Activated T-cell treated with anti-CD3 and anti-CD28 coated beads, Interleukin-2, amount 50 U/mL, for 72 hours (primary cell): Measurements from ENCODE around the gene NGB. TPM values are rescaled to one million over a fixed set of nuclear protein-coding genes. Genes with fewer than 3 reads are reported as not detected.
"Not testable (repeated sequence)": the region's sequence is repeated elsewhere in the genome, so short reads cannot be mapped to it uniquely, and the experiment has no call there.

Source experiments
- ATAC-seq, 2 donors: fragments of 150-1000 bp; cut with Tn5 transposase; replicated peaks in 1 of 2; 2 replicates each; pipeline ENCODE4 v1.10.0; 2021; ENCODE audit warnings: moderate library complexity in 2 of 2, mild to moderate bottlenecking in 1 of 2
- DNase-seq, 2 donors: peaks; one replicate each; pipeline ENCODE4 v3.0.0; 2021 to 2022; ENCODE audit warnings: mixed read lengths in 1 of 2
- H3K27ac Mint-ChIP-seq: one replicate; pipeline ENCODE4 v1.8.0; 2022; ENCODE audit warnings: mild to moderate bottlenecking, moderate library complexity, mixed read lengths
- H3K27me3 Mint-ChIP-seq: one replicate; pipeline ENCODE4 v1.8.0; 2022; ENCODE audit warnings: low read depth, mixed read lengths
- H3K36me3 Mint-ChIP-seq, 2 donors: one replicate each; pipeline ENCODE4 v1.8.0; 2022; ENCODE audit warnings: mixed read lengths in 2 of 2, mild to moderate bottlenecking in 1 of 2; ENCODE audit not compliant: insufficient read depth in 2 of 2
- H3K4me1 Mint-ChIP-seq: one replicate; pipeline ENCODE4 v1.8.0; 2022; ENCODE audit warnings: low read depth, mixed read lengths
- H3K4me3 Mint-ChIP-seq, 2 donors: one replicate each; pipeline ENCODE4 v1.8.0; 2022; ENCODE audit warnings: mild to moderate bottlenecking in 2 of 2, mixed read lengths in 2 of 2, moderate library complexity in 2 of 2
- H3K9me3 Mint-ChIP-seq, 2 donors: one replicate each; pipeline ENCODE4 v1.8.0; 2022; ENCODE audit warnings: mixed read lengths in 2 of 2
- total RNA-seq, 2 donors: library from RNA; stranded (reverse); gene quantifications; one replicate each; pipeline ENCODE4 v1.2.3, GENCODE V29; 2022

Gene NGB
- not detected for total RNA-seq

- Mint-ChIP-seq H3K27me3 (peaks cover 49% of the 10 kb centered on the region), H3K4me3 (no peak within 1 kb of the TSS), H3K27ac (no peak within 1 kb of the TSS), H3K4me1 (no peaks in the 10 kb centered on the region), H3K36me3 (peaks cover 2 to 4% of the 10 kb centered on the region in 2 donors), H3K9me3 (peaks cover 0 to 2% of the 10 kb centered on the region in 2 donors)
- no peak for ATAC-seq
- DNase-seq, result no peak
Measured at GRCh38 chr14:77271113-77271710, at the start of gene NGB. Gene NGB, minus strand, starts transcription at chr14:77271206. Its CDS starts 269 bp downstream, at chr14:77270937.

GRCh38 chr14:77320238-77320935, 49.4 kb upstream of the NGB start, which contains the start of gene POMT2:
Gene POMT2, minus strand, starts transcription at chr14:77320883. Its CDS starts 202 bp downstream, at chr14:77320681.
- Mint-ChIP-seq H3K4me1 (peaks cover 22% of the 10 kb centered on the region), H3K36me3 (no peaks in the 10 kb centered on the region), H3K27me3 (no peaks in the 10 kb centered on the region), H3K4me3 (peak within 1 kb of the TSS; percentile 87 to 94), H3K27ac (peak within 1 kb of the TSS; percentile 95), H3K9me3 (no peaks in the 10 kb centered on the region)
- peak; percentile 93 to 96 for DNase-seq
- ATAC-seq, result peak; percentile 71 to 72

GRCh38 chr14:77319422-77319821, 48.4 kb upstream of the NGB start:
- DNase-seq (no peak), ATAC-seq (no peak)
- H3K36me3 Mint-ChIP-seq, result no peaks in the 10 kb centered on the region
- peaks cover 22% of the 10 kb centered on the region for H3K4me1 Mint-ChIP-seq
- no peak overlapping the region for H3K27ac Mint-ChIP-seq
- no peaks in the 10 kb centered on the region for H3K27me3 Mint-ChIP-seq
- H3K9me3 Mint-ChIP-seq, result no peaks in the 10 kb centered on the region
- H3K4me3 Mint-ChIP-seq, result peak overlapping the region; percentile 36 to 80

- ATAC-seq, H3K27me3 Mint-ChIP-seq, H3K27ac Mint-ChIP-seq, H3K36me3 Mint-ChIP-seq, H3K4me3 Mint-ChIP-seq, H3K9me3 Mint-ChIP-seq, DNase-seq: not testable (repeated sequence)
- peaks cover 22% of the 10 kb centered on the region for H3K4me1 Mint-ChIP-seq
Measured at GRCh38 chr14:77318756-77319155, 47.8 kb upstream of the NGB start.

GRCh38 chr14:77318006-77318553, 47.1 kb upstream of the NGB start:
- DNase-seq, result no peak
- Mint-ChIP-seq H3K4me1 (peaks cover 22% of the 10 kb centered on the region), H3K4me3 (no peak overlapping the region), H3K27ac (no peak overlapping the region), H3K36me3 (no peaks in the 10 kb centered on the region), H3K27me3 (no peaks in the 10 kb centered on the region), H3K9me3 (no peaks in the 10 kb centered on the region)
- no peak for ATAC-seq

GRCh38 chr14:77316872-77317301, 45.9 kb upstream of the NGB start:
- H3K36me3 Mint-ChIP-seq, result no peaks in the 10 kb centered on the region
- no peaks in the 10 kb centered on the region for H3K27me3 Mint-ChIP-seq
- no peak overlapping the region for H3K27ac Mint-ChIP-seq
- no peak for ATAC-seq
- peaks cover 13% of the 10 kb centered on the region for H3K4me1 Mint-ChIP-seq
- no peak overlapping the region for H3K4me3 Mint-ChIP-seq
- H3K9me3 Mint-ChIP-seq, result no peaks in the 10 kb centered on the region
- no peak for DNase-seq

GRCh38 chr14:77316195-77316505, 45.1 kb upstream of the NGB start:
- Mint-ChIP-seq H3K27me3 (no peaks in the 10 kb centered on the region), H3K27ac (no peak overlapping the region), H3K4me3 (no peak overlapping the region), H3K36me3 (no peaks in the 10 kb centered on the region), H3K4me1 (peaks cover 9% of the 10 kb centered on the region), H3K9me3 (no peaks in the 10 kb centered on the region)
- no peak for ATAC-seq
- no peak for DNase-seq

- DNase-seq, result no peak
- Mint-ChIP-seq H3K36me3 (no peaks in the 10 kb centered on the region), H3K4me3 (no peak overlapping the region), H3K4me1 (peaks cover 5% of the 10 kb centered on the region), H3K27ac (no peak overlapping the region), H3K9me3 (no peaks in the 10 kb centered on the region), H3K27me3 (no peaks in the 10 kb centered on the region)
- ATAC-seq, result no peak
Measured at GRCh38 chr14:77314539-77315457, 43.8 kb upstream of the NGB start.

GRCh38 chr14:77314043-77314442, 43.0 kb upstream of the NGB start:
- DNase-seq (no peak), ATAC-seq (no peak)
- no peaks in the 10 kb centered on the region for H3K36me3 Mint-ChIP-seq
- no peaks in the 10 kb centered on the region for H3K27me3 Mint-ChIP-seq
- no peak overlapping the region for H3K4me3 Mint-ChIP-seq
- no peaks in the 10 kb centered on the region for H3K9me3 Mint-ChIP-seq
- H3K4me1 Mint-ChIP-seq, result no peaks in the 10 kb centered on the region
- no peak overlapping the region for H3K27ac Mint-ChIP-seq

GRCh38 chr14:77313371-77313770, 42.4 kb upstream of the NGB start:
- no peaks in the 10 kb centered on the region for H3K36me3 Mint-ChIP-seq
- no peak for DNase-seq
- H3K4me3 Mint-ChIP-seq, result no peak overlapping the region
- no peak for ATAC-seq
- H3K27ac Mint-ChIP-seq, result no peak overlapping the region
- no peaks in the 10 kb centered on the region for H3K9me3 Mint-ChIP-seq
- H3K4me1 Mint-ChIP-seq, result no peaks in the 10 kb centered on the region
- H3K27me3 Mint-ChIP-seq, result no peaks in the 10 kb centered on the region

- no peaks in the 10 kb centered on the region for H3K27me3 Mint-ChIP-seq
- H3K9me3 Mint-ChIP-seq, result no peaks in the 10 kb centered on the region
- peaks cover 13% of the 10 kb centered on the region for H3K4me1 Mint-ChIP-seq
- ATAC-seq, result no peak
- H3K27ac Mint-ChIP-seq, result no peak overlapping the region
- no peaks in the 10 kb centered on the region for H3K36me3 Mint-ChIP-seq
- no peak for DNase-seq
- H3K4me3 Mint-ChIP-seq, result no peak overlapping the region
Measured at GRCh38 chr14:77311217-77311616, 40.2 kb upstream of the NGB start.

- no peak overlapping the region for H3K27ac Mint-ChIP-seq
- H3K4me1 Mint-ChIP-seq, result peaks cover 20% of the 10 kb centered on the region
- no peak for DNase-seq
Measured at GRCh38 chr14:77310026-77310425, 39.0 kb upstream of the NGB start.

GRCh38 chr14:77309131-77309530, 38.1 kb upstream of the NGB start:
- ATAC-seq (no peak), DNase-seq (no peak)
- Mint-ChIP-seq H3K4me3 (no peak overlapping the region), H3K4me1 (peaks cover 29% of the 10 kb centered on the region), H3K27ac (no peak overlapping the region), H3K36me3 (no peaks in the 10 kb centered on the region), H3K27me3 (no peaks in the 10 kb centered on the region), H3K9me3 (no peaks in the 10 kb centered on the region)

More at GRCh38 chr14:77310026-77310425, 39.0 kb upstream of the NGB start:
- H3K27me3 Mint-ChIP-seq, result no peaks in the 10 kb centered on the region
- H3K4me3 Mint-ChIP-seq, result no peak overlapping the region
- H3K9me3 Mint-ChIP-seq, result no peaks in the 10 kb centered on the region
- H3K36me3 Mint-ChIP-seq, result no peaks in the 10 kb centered on the region
- ATAC-seq, result no peak
